ENCODE results near the gene WDR70.

DNA sequence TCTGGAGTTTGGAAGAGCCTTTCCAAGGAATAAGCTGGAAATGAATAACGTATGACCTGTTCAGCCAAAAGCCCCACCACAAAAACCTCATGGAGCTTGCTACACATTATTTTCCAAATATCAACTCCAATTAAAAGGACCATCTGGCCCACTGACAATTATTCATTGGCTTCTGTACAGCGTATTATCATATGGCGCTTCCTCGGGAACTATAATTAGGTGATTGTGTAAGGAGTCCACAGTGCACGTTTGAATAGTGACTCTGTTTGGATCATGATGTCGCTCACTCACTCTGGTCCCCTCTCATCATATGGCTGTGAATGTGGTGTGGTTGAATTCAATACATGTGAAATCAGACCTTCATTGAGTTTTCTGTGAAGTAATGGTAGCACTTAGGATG, 408.6 kb downstream of the WDR70 start:
- TF ChIP-seq, protein P1, sequence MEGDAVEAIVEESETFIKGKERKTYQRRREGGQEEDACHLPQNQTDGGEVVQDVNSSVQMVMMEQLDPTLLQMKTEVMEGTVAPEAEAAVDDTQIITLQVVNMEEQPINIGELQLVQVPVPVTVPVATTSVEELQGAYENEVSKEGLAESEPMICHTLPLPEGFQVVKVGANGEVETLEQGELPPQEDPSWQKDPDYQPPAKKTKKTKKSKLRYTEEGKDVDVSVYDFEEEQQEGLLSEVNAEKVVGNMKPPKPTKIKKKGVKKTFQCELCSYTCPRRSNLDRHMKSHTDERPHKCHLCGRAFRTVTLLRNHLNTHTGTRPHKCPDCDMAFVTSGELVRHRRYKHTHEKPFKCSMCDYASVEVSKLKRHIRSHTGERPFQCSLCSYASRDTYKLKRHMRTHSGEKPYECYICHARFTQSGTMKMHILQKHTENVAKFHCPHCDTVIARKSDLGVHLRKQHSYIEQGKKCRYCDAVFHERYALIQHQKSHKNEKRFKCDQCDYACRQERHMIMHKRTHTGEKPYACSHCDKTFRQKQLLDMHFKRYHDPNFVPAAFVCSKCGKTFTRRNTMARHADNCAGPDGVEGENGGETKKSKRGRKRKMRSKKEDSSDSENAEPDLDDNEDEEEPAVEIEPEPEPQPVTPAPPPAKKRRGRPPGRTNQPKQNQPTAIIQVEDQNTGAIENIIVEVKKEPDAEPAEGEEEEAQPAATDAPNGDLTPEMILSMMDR (conservative IDR thresholded peaks at IDR 0.05; ENCODE audit: low read depth, low read length) = no peak
- TF ChIP-seq EZH2 (IDR thresholded peaks at IDR 0.05; ENCODE audit: borderline replicate concordance, low read depth, low read length, poor library complexity, severe bottlenecking) = no peak
